ENCODE measurements around the gene MYADM.

DNA sequence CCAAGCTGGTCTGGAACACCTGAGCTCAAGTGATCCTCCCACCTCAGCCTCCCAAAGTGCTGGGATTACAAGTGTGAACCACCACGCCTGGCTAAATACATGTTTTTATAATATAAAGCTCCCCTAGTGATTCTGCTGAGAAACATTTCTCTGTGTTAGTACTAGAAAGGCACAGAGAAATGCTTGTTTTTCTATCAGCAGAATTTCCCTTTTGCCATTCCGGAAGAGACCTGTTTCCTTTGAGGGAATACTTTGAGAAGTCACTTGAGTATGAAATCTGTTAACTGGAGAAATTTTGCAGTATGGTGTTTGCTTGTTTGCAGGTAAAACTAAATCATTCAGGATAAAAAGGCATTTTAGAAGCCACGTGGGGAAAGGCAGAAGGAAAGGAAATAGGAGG, 39.2 kb upstream of the MYADM start:
- TF ChIP-seq, protein P1, sequence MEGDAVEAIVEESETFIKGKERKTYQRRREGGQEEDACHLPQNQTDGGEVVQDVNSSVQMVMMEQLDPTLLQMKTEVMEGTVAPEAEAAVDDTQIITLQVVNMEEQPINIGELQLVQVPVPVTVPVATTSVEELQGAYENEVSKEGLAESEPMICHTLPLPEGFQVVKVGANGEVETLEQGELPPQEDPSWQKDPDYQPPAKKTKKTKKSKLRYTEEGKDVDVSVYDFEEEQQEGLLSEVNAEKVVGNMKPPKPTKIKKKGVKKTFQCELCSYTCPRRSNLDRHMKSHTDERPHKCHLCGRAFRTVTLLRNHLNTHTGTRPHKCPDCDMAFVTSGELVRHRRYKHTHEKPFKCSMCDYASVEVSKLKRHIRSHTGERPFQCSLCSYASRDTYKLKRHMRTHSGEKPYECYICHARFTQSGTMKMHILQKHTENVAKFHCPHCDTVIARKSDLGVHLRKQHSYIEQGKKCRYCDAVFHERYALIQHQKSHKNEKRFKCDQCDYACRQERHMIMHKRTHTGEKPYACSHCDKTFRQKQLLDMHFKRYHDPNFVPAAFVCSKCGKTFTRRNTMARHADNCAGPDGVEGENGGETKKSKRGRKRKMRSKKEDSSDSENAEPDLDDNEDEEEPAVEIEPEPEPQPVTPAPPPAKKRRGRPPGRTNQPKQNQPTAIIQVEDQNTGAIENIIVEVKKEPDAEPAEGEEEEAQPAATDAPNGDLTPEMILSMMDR (conservative IDR thresholded peaks at IDR 0.05) = no peak
- no peak for TF ChIP-seq ZFX (IDR thresholded peaks at IDR 0.05)

All from C4-2B (cell line).